22Rv1 (cell line): ENCODE results near the gene TAS2R20.
A peak's percentile ranks its signal among the peaks of the same experiment; 100 is the strongest.
"Not testable (repeated sequence)": the region's sequence is repeated elsewhere in the genome, so short reads cannot be mapped to it uniquely, and the experiment has no call there.

Source experiments
- H3K27ac ChIP-seq: fragments of 450-650 bp; 2 replicates; pipeline ENCODE4 v1.5.1; 2017
- CTCF ChIP-seq: fragments of 450-650 bp; IDR thresholded peaks from 2 replicates; pipeline ENCODE4 v1.5.1; 2017; ENCODE audit warnings: mild to moderate bottlenecking
- ZFX ChIP-seq: fragments of 450-650 bp; IDR thresholded peaks from 2 replicates; pipeline ENCODE4 v1.6.1; 2017; ENCODE audit warnings: antibody characterized with exemption, borderline replicate concordance

TAS2R20 gene

GRCh38 chr12:10998204-10998603 is at the start of gene TAS2R20:
TSS of gene TAS2R20 (minus strand) at chr12:10998304. CDS start at chr12:10997875, 429 bp downstream.
- H3K27ac ChIP-seq: no peak within 1 kb of the TSS
- TF ChIP-seq CTCF: no peak
- TF ChIP-seq ZFX: no peak

GRCh38 chr12:11041366-11041765 is 43.3 kb upstream of the TAS2R20 start:
- H3K27ac ChIP-seq: not testable (repeated sequence)

- H3K27ac ChIP-seq: no peak overlapping the region
- TF ChIP-seq ZFX (no peak), CTCF (no peak)
These were observed 42.1 kb upstream of the TAS2R20 start for GRCh38 chr12:11040162-11040561.

- no peak for TF ChIP-seq CTCF
- TF ChIP-seq ZFX: no peak
These were observed 41.1 kb upstream of the TAS2R20 start for GRCh38 chr12:11039171-11039570.

GRCh38 chr12:11033959-11034358 is 35.9 kb upstream of the TAS2R20 start:
- H3K27ac ChIP-seq: not testable (repeated sequence)

More at GRCh38 chr12:11039171-11039570, 41.1 kb upstream of the TAS2R20 start:
- H3K27ac ChIP-seq: no peak overlapping the region

GRCh38 chr12:11031307-11031706 is 33.2 kb upstream of the TAS2R20 start, which contains the start of gene TAS2R31:
TSS of gene TAS2R31 (minus strand) at chr12:11031407. CDS start at chr12:11031335, 72 bp downstream.
- H3K27ac ChIP-seq: no peak within 1 kb of the TSS
- TF ChIP-seq CTCF (no peak), ZFX (no peak)

- TF ChIP-seq ZFX (no peak), CTCF (peak; percentile 20; the same call in 1 of the 2 replicates)
- no peak overlapping the region for H3K27ac ChIP-seq
These were observed 28.0 kb upstream of the TAS2R20 start for GRCh38 chr12:11026118-11026517.

- no peak overlapping the region for H3K27ac ChIP-seq
- TF ChIP-seq ZFX (no peak), CTCF (no peak)
These were observed 25.3 kb upstream of the TAS2R20 start for GRCh38 chr12:11023387-11023786.
